Mesenchymal stem cell (in vitro differentiated cells and primary cell): ENCODE results near the gene ACP1.
A peak's percentile ranks its signal among the peaks of the same experiment; 100 is the strongest.

Experiments
- DNase-seq: peaks from one replicate; pipeline ENCODE4 v3.0.0-alpha.2; 2013
- H2AFZ ChIP-seq: one replicate; pipeline ENCODE4 v1.6.1; 2013; ENCODE audit warnings: low read depth, mild to moderate bottlenecking, control low read depth, inconsistent platforms, low read length, moderate library complexity
- H2AK5ac ChIP-seq: 2 replicates; pipeline ENCODE4 v1.6.1; 2013; ENCODE audit warnings: low read length, moderate library complexity, mild to moderate bottlenecking, inconsistent platforms; ENCODE audit not compliant: severe bottlenecking
- H2BK120ac ChIP-seq: one replicate; pipeline ENCODE4 v1.6.1; 2013; ENCODE audit warnings: low read depth, mild to moderate bottlenecking, inconsistent platforms, low read length, moderate library complexity
- H2BK12ac ChIP-seq, 2 experiments: one replicate each; pipeline ENCODE4 v1.6.1; 2013; ENCODE audit warnings: inconsistent platforms in 2 of 2, low read length in 2 of 2, mild to moderate bottlenecking in 2 of 2, moderate library complexity in 2 of 2, control low read depth in 1 of 2
- H2BK15ac ChIP-seq: one replicate; pipeline ENCODE4 v1.6.1; 2013; ENCODE audit warnings: mild to moderate bottlenecking, low read depth, inconsistent platforms; ENCODE audit not compliant: poor library complexity, severe bottlenecking
- H2BK5ac ChIP-seq: 2 replicates; pipeline ENCODE4 v1.6.1; 2013; ENCODE audit warnings: low read depth, mild to moderate bottlenecking, low read length, control low read depth, inconsistent platforms; ENCODE audit not compliant: poor library complexity, severe bottlenecking
- H3K14ac ChIP-seq, 2 experiments: one replicate each; pipeline ENCODE4 v1.6.1; 2013; ENCODE audit warnings: inconsistent platforms in 2 of 2, low read length in 2 of 2, control low read depth in 1 of 2, mild to moderate bottlenecking in 1 of 2, moderate library complexity in 1 of 2
- H3K18ac ChIP-seq, 2 experiments: one replicate each; pipeline ENCODE4 v1.6.1; 2013; ENCODE audit warnings: inconsistent platforms in 2 of 2, low read length in 2 of 2, control low read depth in 1 of 2, low read depth in 1 of 2, mild to moderate bottlenecking in 1 of 2
- H3K23ac ChIP-seq, 2 experiments: one replicate each; pipeline ENCODE4 v1.6.1; 2013; ENCODE audit warnings: inconsistent platforms in 2 of 2, low read length in 2 of 2, mild to moderate bottlenecking in 2 of 2, moderate library complexity in 2 of 2, control low read depth in 1 of 2
- H3K27ac ChIP-seq: 2 replicates; pipeline ENCODE4 v1.5.1; 2013; ENCODE audit warnings: mild to moderate bottlenecking, moderate library complexity, low read length, control low read depth, inconsistent platforms; ENCODE audit not compliant: poor library complexity, severe bottlenecking
- H3K27me3 ChIP-seq, 2 experiments: 2 replicates each; pipeline versions ENCODE4 v1.6.1 to v1.7.0; 2013; ENCODE audit warnings: low read length in 2 of 2, mild to moderate bottlenecking in 2 of 2, moderate library complexity in 2 of 2, control low read depth in 1 of 2, inconsistent platforms in 1 of 2; ENCODE audit not compliant: control insufficient read depth in 1 of 2, insufficient read depth in 1 of 2
- H3K36me3 ChIP-seq, 2 experiments: 2 replicates each; pipeline versions ENCODE4 v1.6.1 to v1.7.0; 2013; ENCODE audit warnings: low read length in 2 of 2, control low read depth in 1 of 2, inconsistent platforms in 1 of 2, low read depth in 1 of 2, mild to moderate bottlenecking in 1 of 2; ENCODE audit not compliant: insufficient read depth in 2 of 2, control insufficient read depth in 1 of 2
- H3K4ac ChIP-seq, 2 experiments: one replicate each; pipeline ENCODE4 v1.6.1; 2013; ENCODE audit warnings: inconsistent platforms in 2 of 2, low read length in 2 of 2, mild to moderate bottlenecking in 2 of 2, moderate library complexity in 2 of 2, control low read depth in 1 of 2, low read depth in 1 of 2
- H3K4me1 ChIP-seq: 2 replicates; pipeline ENCODE4 v1.6.1; 2013; ENCODE audit warnings: low read depth, low read length, control low read depth; ENCODE audit not compliant: control insufficient read depth, insufficient read depth
- H3K4me2 ChIP-seq: 2 replicates; pipeline ENCODE4 v1.6.1; 2013; ENCODE audit warnings: low read length, mild to moderate bottlenecking, inconsistent platforms; ENCODE audit not compliant: poor library complexity, severe bottlenecking
- H3K4me3 ChIP-seq, 2 experiments: 2 replicates each; pipeline versions ENCODE4 v1.5.1 to v1.7.0; 2013; ENCODE audit warnings: low read length in 2 of 2, mild to moderate bottlenecking in 2 of 2, control low read depth in 1 of 2, low read depth in 1 of 2; ENCODE audit not compliant: insufficient read depth in 1 of 2
- H3K79me1 ChIP-seq: replicated peaks from 2 replicates; pipeline ENCODE4 v1.6.1; 2013; ENCODE audit warnings: mild to moderate bottlenecking, control low read depth, low read length, inconsistent platforms; ENCODE audit not compliant: poor library complexity, severe bottlenecking
- H3K9ac ChIP-seq: 2 replicates; pipeline ENCODE4 v1.7.0; 2013; ENCODE audit warnings: mild to moderate bottlenecking, low read length, moderate library complexity
- H3K9me3 ChIP-seq: 2 replicates; pipeline ENCODE4 v1.7.0; 2013; ENCODE audit warnings: mild to moderate bottlenecking, low read length; ENCODE audit not compliant: control insufficient read depth
- H4K8ac ChIP-seq: one replicate; pipeline ENCODE4 v1.6.1; 2013; ENCODE audit warnings: inconsistent platforms, mild to moderate bottlenecking, low read length, moderate library complexity
- H4K91ac ChIP-seq: one replicate; pipeline ENCODE4 v1.6.1; 2013; ENCODE audit warnings: mild to moderate bottlenecking, low read length, inconsistent platforms
- WGBS: methylation state at CpG from one replicate; pipeline ENCODE4 v1.1.7; 2013; ENCODE audit warnings: mixed read lengths; 5-methylcytosine and 5-hydroxymethylcytosine counted together

Gene ACP1

DNA sequence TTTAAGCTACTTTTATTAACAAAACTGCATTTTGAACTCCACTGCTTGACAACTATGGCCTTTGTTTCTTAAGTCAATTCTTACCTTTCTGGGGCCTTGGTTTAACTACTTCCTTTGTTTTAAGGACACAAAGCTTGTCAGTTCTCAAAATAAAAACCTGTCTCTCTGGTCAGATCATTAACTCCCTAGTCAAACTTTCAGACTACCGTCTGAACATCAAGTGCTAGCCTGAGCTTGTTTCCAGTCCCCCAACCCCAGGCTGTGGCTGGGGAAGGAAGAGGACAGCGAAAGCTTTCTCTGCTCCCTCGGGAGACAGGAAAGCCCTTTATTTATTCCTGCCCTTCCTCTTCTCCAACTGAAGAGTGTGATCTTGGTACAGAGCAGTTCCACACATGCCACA, 2.6 kb upstream of the ACP1 start:
- Histone ChIP-seq H2AFZ (no peak overlapping the region), H2BK15ac (no peak overlapping the region), H4K91ac (peak overlapping the region; percentile 70), H3K9me3 (peaks cover 12% of the 10 kb centered on the region), H2BK5ac (no peak overlapping the region), H4K8ac (no peak overlapping the region), H3K27me3 (no peaks in the 10 kb centered on the region), H3K4me1 (peaks cover 13% of the 10 kb centered on the region), H3K18ac (no peak overlapping the region), H2AK5ac (no peak overlapping the region), H3K27ac (no peak overlapping the region), H3K4me2 (no peak overlapping the region), H3K4ac (no peak overlapping the region), H2BK120ac (no peak overlapping the region), H3K4me3 (no peak overlapping the region), H3K36me3 (peaks cover 9 to 19% of the 10 kb centered on the region in 2 experiments), H3K79me1 (peaks cover 24% of the 10 kb centered on the region), H3K23ac (no peak overlapping the region), H3K14ac (no peak overlapping the region), H3K9ac (no peak overlapping the region), H2BK12ac (peak overlapping the region in 1 of 2 experiments; percentile 59)
- peak; percentile 31 for DNase-seq
- 60% methylated on average over 3 of the region's 3 CpGs for WGBS

DNA sequence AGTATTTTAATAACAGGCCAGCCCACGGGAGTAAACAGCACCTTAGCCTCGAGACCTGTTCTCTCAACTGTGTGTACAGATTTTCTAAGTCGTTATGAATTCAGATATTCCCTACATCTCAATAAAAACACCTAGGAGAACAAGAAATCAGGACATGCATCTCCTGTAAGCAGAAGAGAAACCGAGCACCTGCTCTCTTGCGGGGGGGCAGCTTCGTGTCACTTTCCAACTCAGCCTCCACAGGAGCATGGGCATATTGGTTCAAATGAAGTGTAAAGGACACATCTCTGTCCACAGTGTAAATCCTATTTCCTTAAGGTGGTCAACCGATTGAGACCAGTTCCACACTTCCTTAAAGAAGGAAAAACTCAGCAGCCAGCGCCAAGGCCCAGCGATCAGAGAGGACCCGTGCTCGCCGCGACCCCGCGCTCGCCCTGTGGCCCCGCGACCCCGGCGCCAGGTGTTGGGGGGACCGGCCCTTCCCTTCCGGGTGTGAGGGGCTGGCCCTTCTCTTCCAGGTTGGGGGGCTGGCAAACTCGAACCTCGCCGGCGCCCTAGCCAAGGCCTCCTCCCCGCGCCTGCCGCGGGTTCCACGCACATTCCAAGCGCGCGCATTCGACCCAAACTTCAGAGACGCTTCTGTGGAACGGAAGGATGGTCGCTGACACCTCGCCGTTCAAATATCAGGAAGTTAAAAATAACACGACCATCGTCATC, 1.6 kb upstream of the ACP1 start:
- Histone ChIP-seq H2AFZ (no peak overlapping the region), H3K4me3 (peak overlapping the region in 1 of 2 experiments; percentile 93), H2AK5ac (no peak overlapping the region), H3K27me3 (no peaks in the 10 kb centered on the region), H2BK12ac (no peak overlapping the region), H3K79me1 (peaks cover 24% of the 10 kb centered on the region), H3K4ac (peak overlapping the region in 1 of 2 experiments; percentile 47), H3K27ac (no peak overlapping the region), H2BK15ac (peak overlapping the region; percentile 64), H3K4me2 (peak overlapping the region; percentile 93), H3K14ac (no peak overlapping the region), H3K23ac (no peak overlapping the region), H3K36me3 (peaks cover 9 to 19% of the 10 kb centered on the region in 2 experiments), H3K9ac (peak overlapping the region; percentile 79), H3K18ac (peak overlapping the region in 1 of 2 experiments; percentile 84), H2BK120ac (no peak overlapping the region), H3K4me1 (peaks cover 13% of the 10 kb centered on the region), H4K8ac (peak overlapping the region; percentile 81), H3K9me3 (peaks cover 6% of the 10 kb centered on the region), H4K91ac (no peak overlapping the region), H2BK5ac (no peak overlapping the region)
- no peak for DNase-seq
- 77% methylated on average over 42 of the region's 42 CpGs for WGBS

DNA sequence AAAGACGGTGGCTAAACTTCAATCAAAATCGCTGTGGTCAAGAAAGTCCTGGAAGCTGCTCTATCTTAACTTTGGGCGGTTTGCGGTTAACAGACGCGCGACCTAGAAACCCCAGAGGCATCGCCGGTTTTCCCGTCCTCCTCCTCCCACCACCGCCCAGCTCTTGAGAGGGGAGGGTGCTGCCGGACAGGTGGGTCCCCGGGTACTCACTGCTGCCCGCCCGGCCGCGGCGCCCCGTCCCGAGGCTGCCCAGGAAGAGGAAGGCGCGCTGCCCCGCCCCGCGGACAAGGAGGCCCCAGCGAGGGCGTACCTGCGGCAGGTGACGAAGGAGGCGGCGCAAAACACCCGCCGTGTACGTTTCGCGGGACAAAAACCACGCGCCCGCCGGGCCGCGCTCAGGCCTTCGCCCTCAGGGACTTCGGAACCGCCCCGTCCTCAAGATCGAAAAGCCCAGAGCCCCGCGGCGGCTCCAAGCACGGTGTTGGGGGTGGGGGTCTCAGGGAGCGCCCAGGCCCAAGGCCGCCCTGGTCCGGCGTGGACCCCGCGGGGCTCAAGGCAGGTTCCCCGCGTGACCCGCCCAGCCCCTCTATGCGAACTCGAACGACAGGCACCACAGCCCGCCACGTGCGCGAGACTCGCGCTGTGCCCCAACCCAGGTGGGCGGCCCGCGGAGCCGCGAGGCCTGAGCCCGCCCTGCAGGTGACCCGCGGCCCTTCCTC, 814 bp upstream of the ACP1 start, which contains the start of gene SH3YL1:
Gene SH3YL1, minus strand, starts transcription at position 259 of the 719 bp plus-strand sequence. Its CDS starts 48 bp downstream, at position 211.
- no peaks in the 10 kb centered on the region for H3K27me3 ChIP-seq
- H3K4me2 ChIP-seq: peak within 1 kb of the TSS; percentile 93
- H3K4ac ChIP-seq: peak within 1 kb of the TSS; percentile 96
- H3K9ac ChIP-seq: peak within 1 kb of the TSS; percentile 96
- H3K36me3 ChIP-seq: peaks cover 6 to 13% of the 10 kb centered on the region in 2 experiments
- peak within 1 kb of the TSS; percentile 96 for H4K8ac ChIP-seq
- peak within 1 kb of the TSS; percentile 99 for H4K91ac ChIP-seq
- peak within 1 kb of the TSS; percentile 64 for H2BK15ac ChIP-seq
- peak within 1 kb of the TSS; percentile 16 for H2AK5ac ChIP-seq
- H3K79me1 ChIP-seq: peaks cover 24% of the 10 kb centered on the region
- H3K4me3 ChIP-seq: peak within 1 kb of the TSS; percentile 93
- peak within 1 kb of the TSS; percentile 89 for H2AFZ ChIP-seq
- peak within 1 kb of the TSS in 1 of 2 experiments; percentile 98 for H3K14ac ChIP-seq
- H3K23ac ChIP-seq: peak within 1 kb of the TSS; percentile 86 to 93
- peak within 1 kb of the TSS; percentile 68 for H3K27ac ChIP-seq
- peak within 1 kb of the TSS; percentile 54 for H2BK5ac ChIP-seq
- H2BK12ac ChIP-seq: peak within 1 kb of the TSS; percentile 86 to 87
- peak within 1 kb of the TSS; percentile 97 to 99 for H3K18ac ChIP-seq
- peak within 1 kb of the TSS; percentile 95 for H2BK120ac ChIP-seq
- peaks cover 13% of the 10 kb centered on the region for H3K4me1 ChIP-seq
- H3K9me3 ChIP-seq: no peaks in the 10 kb centered on the region
- DNase-seq: no peak
- 6% methylated on average over 57 of the region's 77 CpGs for WGBS

DNA sequence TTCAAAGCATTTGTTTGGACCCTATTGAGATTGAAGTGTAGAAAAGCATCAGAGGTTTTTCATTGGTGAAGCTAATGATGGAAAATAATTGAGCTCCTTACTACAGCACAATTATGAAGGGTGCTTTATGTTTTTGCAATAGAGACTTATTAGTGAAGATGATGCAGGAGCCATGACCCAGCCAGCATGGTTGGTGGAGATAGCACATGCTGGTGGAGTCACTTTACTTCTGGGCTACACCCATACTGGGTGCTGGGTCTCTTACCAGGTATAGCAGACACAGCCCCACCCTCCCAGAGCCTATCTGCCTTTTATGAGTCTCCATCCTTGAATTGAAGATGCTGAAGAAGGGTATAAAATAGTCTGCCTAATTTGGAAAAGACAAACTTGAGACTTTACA, 3.6 kb downstream of the ACP1 start:
- Histone ChIP-seq H3K18ac (no peak overlapping the region), H4K91ac (no peak overlapping the region), H3K27me3 (no peaks in the 10 kb centered on the region), H3K4me3 (no peak overlapping the region), H3K4me2 (no peak overlapping the region), H3K36me3 (peaks cover 10 to 22% of the 10 kb centered on the region in 2 experiments), H2AK5ac (no peak overlapping the region), H2AFZ (no peak overlapping the region), H3K9ac (no peak overlapping the region), H3K4ac (no peak overlapping the region), H2BK12ac (no peak overlapping the region), H3K23ac (no peak overlapping the region), H3K27ac (no peak overlapping the region), H3K4me1 (peaks cover 13% of the 10 kb centered on the region), H3K9me3 (no peaks in the 10 kb centered on the region), H3K79me1 (peaks cover 12% of the 10 kb centered on the region), H2BK5ac (no peak overlapping the region), H2BK120ac (no peak overlapping the region), H3K14ac (no peak overlapping the region), H4K8ac (no peak overlapping the region), H2BK15ac (no peak overlapping the region)
- DNase-seq: no peak
